GM19193 (cell line): Measurements from ENCODE around the gene ZDHHC14.

ENCODE experiments used
- POLR2A ChIP-seq: IDR thresholded peaks from 4 replicates; pipeline ENCODE4 v1.6.1; 2011; ENCODE audit not compliant: insufficient read depth, insufficient read length; ENCODE audit errors: extremely low read depth

Gene ZDHHC14

GRCh38 chr6:157660414-157660813, 279.4 kb downstream of the ZDHHC14 start:
- no peak for TF ChIP-seq POLR2A

GRCh38 chr6:157661652-157662051, 280.7 kb downstream of the ZDHHC14 start:
- TF ChIP-seq POLR2A = no peak

- no peak for TF ChIP-seq POLR2A
Observed at GRCh38 chr6:157663261-157663660, 282.3 kb downstream of the ZDHHC14 start.

GRCh38 chr6:157665180-157665579, 284.2 kb downstream of the ZDHHC14 start:
- no peak for TF ChIP-seq POLR2A

GRCh38 chr6:157666729-157667128, 285.7 kb downstream of the ZDHHC14 start:
- TF ChIP-seq POLR2A = no peak

- no peak for TF ChIP-seq POLR2A
Observed at GRCh38 chr6:157667211-157668008, 286.4 kb downstream of the ZDHHC14 start.

- no peak for TF ChIP-seq POLR2A
Observed at GRCh38 chr6:157668009-157668401, 287.0 kb downstream of the ZDHHC14 start.

- TF ChIP-seq POLR2A = no peak
Observed at GRCh38 chr6:157668713-157669112, 287.7 kb downstream of the ZDHHC14 start.

GRCh38 chr6:157669323-157669722, 288.3 kb downstream of the ZDHHC14 start:
- TF ChIP-seq POLR2A = no peak

GRCh38 chr6:157669747-157670216, 288.8 kb downstream of the ZDHHC14 start:
- TF ChIP-seq POLR2A = no peak

- TF ChIP-seq POLR2A = no peak
Observed at GRCh38 chr6:157670466-157671186, 289.6 kb downstream of the ZDHHC14 start.

GRCh38 chr6:157672726-157673412, 291.9 kb downstream of the ZDHHC14 start:
- no peak for TF ChIP-seq POLR2A

GRCh38 chr6:157673596-157673995, 292.6 kb downstream of the ZDHHC14 start:
- no peak for TF ChIP-seq POLR2A

- no peak for TF ChIP-seq POLR2A
Observed at GRCh38 chr6:157674061-157674460, 293.1 kb downstream of the ZDHHC14 start.

GRCh38 chr6:157675831-157676230, 294.8 kb downstream of the ZDHHC14 start:
- no peak for TF ChIP-seq POLR2A
